Ectodermal cell (in vitro differentiated cells): ENCODE data around the gene FCGR1A.
"Not testable (repeated sequence)": the region's sequence is repeated elsewhere in the genome, so short reads cannot be mapped to it uniquely, and the experiment has no call there.

Experiments used
- H3K27ac ChIP-seq: 2 replicates; pipeline ENCODE4 v1.7.0; 2013; ENCODE audit warnings: mild to moderate bottlenecking, low read depth, low read length; ENCODE audit not compliant: insufficient read depth, poor library complexity, severe bottlenecking
- H3K27me3 ChIP-seq: 2 replicates; pipeline ENCODE4 v1.7.0; 2013; ENCODE audit warnings: mild to moderate bottlenecking, low read length; ENCODE audit not compliant: insufficient read depth, control insufficient read depth, poor library complexity, severe bottlenecking
- H3K36me3 ChIP-seq: one replicate; pipeline ENCODE4 v1.7.0; 2013; ENCODE audit warnings: low read length; ENCODE audit not compliant: control insufficient read depth, insufficient read depth
- H3K4me1 ChIP-seq: one replicate; pipeline ENCODE4 v1.7.0; 2013; ENCODE audit warnings: low read length; ENCODE audit not compliant: control insufficient read depth, insufficient read depth
- H3K4me3 ChIP-seq: 2 replicates; pipeline ENCODE4 v1.7.0; 2013; ENCODE audit warnings: low read depth, low read length, control low read depth; ENCODE audit not compliant: insufficient read depth
- H3K9me3 ChIP-seq: 2 replicates; pipeline ENCODE4 v1.7.0; 2013; ENCODE audit warnings: mild to moderate bottlenecking, low read length, moderate library complexity; ENCODE audit not compliant: control insufficient read depth
- WGBS, 2 experiments: methylation state at CpG; one replicate each; pipeline ENCODE4 v1.1.7; 2013; ENCODE audit warnings: missing lambda C conversion rate in 2 of 2; 5-methylcytosine and 5-hydroxymethylcytosine counted together

Gene FCGR1A

GRCh38 chr1:149752186-149752585 is 30.3 kb upstream of the FCGR1A start:
- WGBS, 2 experiments: 88 to 100% methylated on average over 1 of the region's 1 CpG
- H3K4me3 ChIP-seq, H3K27ac ChIP-seq, H3K9me3 ChIP-seq, H3K36me3 ChIP-seq, H3K4me1 ChIP-seq: not testable (repeated sequence)
- peaks cover 12% of the 10 kb centered on the region for H3K27me3 ChIP-seq

GRCh38 chr1:149753466-149753865 is 29.0 kb upstream of the FCGR1A start:
- 78 to 93% methylated on average over 1 of the region's 2 CpGs for WGBS, 2 experiments
- not testable (repeated sequence) for H3K36me3 ChIP-seq, H3K27me3 ChIP-seq, H3K27ac ChIP-seq, H3K4me1 ChIP-seq, H3K9me3 ChIP-seq, H3K4me3 ChIP-seq

GRCh38 chr1:149755294-149755693 is 27.2 kb upstream of the FCGR1A start:
- H3K27me3 ChIP-seq, H3K9me3 ChIP-seq, H3K27ac ChIP-seq, H3K4me1 ChIP-seq, H3K36me3 ChIP-seq, H3K4me3 ChIP-seq: not testable (repeated sequence)
- WGBS, 2 experiments: 83 to 100% methylated on average over 1 of the region's 2 CpGs

- H3K4me3 ChIP-seq, H3K9me3 ChIP-seq, H3K4me1 ChIP-seq, H3K27me3 ChIP-seq, H3K27ac ChIP-seq, H3K36me3 ChIP-seq: not testable (repeated sequence)
- WGBS, 2 experiments: no CpG with 5 or more reads among the region's 2 CpGs
Observed at GRCh38 chr1:149762294-149762693, 20.2 kb upstream of the FCGR1A start.

- H3K4me3 ChIP-seq, H3K27ac ChIP-seq, H3K9me3 ChIP-seq, H3K36me3 ChIP-seq, H3K27me3 ChIP-seq, H3K4me1 ChIP-seq: not testable (repeated sequence)
- WGBS, 2 experiments: no CpG with 5 or more reads among the region's 1 CpG
Observed at GRCh38 chr1:149764087-149764800, 18.2 kb upstream of the FCGR1A start.

- H3K27me3 ChIP-seq, H3K4me1 ChIP-seq, H3K27ac ChIP-seq, H3K36me3 ChIP-seq, H3K4me3 ChIP-seq, H3K9me3 ChIP-seq: not testable (repeated sequence)
- no CpG with 5 or more reads among the region's 1 CpG for WGBS, 2 experiments
Observed at GRCh38 chr1:149766241-149766640, 16.3 kb upstream of the FCGR1A start.

- not testable (repeated sequence) for H3K4me3 ChIP-seq, H3K27ac ChIP-seq, H3K9me3 ChIP-seq, H3K4me1 ChIP-seq, H3K27me3 ChIP-seq, H3K36me3 ChIP-seq
- no CpG with 5 or more reads among the region's 1 CpG for WGBS, 2 experiments
Observed at GRCh38 chr1:149769216-149769615, 13.3 kb upstream of the FCGR1A start.

GRCh38 chr1:149770661-149771060 is 11.8 kb upstream of the FCGR1A start:
- H3K27me3 ChIP-seq, H3K27ac ChIP-seq, H3K36me3 ChIP-seq, H3K4me1 ChIP-seq, H3K4me3 ChIP-seq, H3K9me3 ChIP-seq: not testable (repeated sequence)
- 77 to 85% methylated on average over 2 of the region's 4 CpGs for WGBS, 2 experiments

- not testable (repeated sequence) for H3K4me1 ChIP-seq, H3K27ac ChIP-seq, H3K27me3 ChIP-seq, H3K4me3 ChIP-seq, H3K9me3 ChIP-seq, H3K36me3 ChIP-seq
- no CpG with 5 or more reads among the region's 4 CpGs for WGBS, 2 experiments
Observed at GRCh38 chr1:149771653-149772425, 10.7 kb upstream of the FCGR1A start.

- H3K4me3 ChIP-seq, H3K9me3 ChIP-seq, H3K4me1 ChIP-seq, H3K27me3 ChIP-seq, H3K36me3 ChIP-seq, H3K27ac ChIP-seq: not testable (repeated sequence)
- WGBS, 2 experiments: no CpG with 5 or more reads among the region's 3 CpGs
Observed at GRCh38 chr1:149775510-149776147, 6.9 kb upstream of the FCGR1A start.
